GM12874 (cell line): Measurements from ENCODE around the gene AFF3.

Experiments used
- CTCF ChIP-seq: IDR thresholded peaks from 2 replicates; pipeline ENCODE4 v1.5.1; 2011; ENCODE audit warnings: low read depth, mild to moderate bottlenecking, control low read depth, low read length, moderate library complexity; ENCODE audit not compliant: insufficient read depth

Gene AFF3

GRCh38 chr2:99706735-99707134 is 435.7 kb downstream of the AFF3 start:
- no peak for TF ChIP-seq CTCF

DNA sequence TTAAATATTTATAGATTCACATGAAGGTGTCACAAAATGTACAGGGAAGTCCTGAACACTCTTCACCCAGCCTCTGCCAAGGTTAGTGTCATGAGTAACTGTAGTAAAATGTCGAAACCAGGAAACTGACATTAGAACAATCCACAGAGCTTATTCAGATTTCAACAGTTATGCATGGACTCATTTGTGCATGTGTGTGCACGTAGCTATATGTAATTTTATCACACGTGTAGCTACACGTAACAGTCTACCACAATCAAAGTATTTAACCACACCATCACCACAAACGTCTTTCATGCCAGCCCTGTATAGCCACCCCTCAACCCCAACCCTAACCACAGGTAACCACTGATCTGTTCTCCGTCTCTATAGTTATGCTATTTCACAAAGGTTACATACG is 440.9 kb downstream of the AFF3 start:
- TF ChIP-seq CTCF, result no peak

GRCh38 chr2:99700482-99701398 is 441.6 kb downstream of the AFF3 start:
- TF ChIP-seq CTCF, result no peak

DNA sequence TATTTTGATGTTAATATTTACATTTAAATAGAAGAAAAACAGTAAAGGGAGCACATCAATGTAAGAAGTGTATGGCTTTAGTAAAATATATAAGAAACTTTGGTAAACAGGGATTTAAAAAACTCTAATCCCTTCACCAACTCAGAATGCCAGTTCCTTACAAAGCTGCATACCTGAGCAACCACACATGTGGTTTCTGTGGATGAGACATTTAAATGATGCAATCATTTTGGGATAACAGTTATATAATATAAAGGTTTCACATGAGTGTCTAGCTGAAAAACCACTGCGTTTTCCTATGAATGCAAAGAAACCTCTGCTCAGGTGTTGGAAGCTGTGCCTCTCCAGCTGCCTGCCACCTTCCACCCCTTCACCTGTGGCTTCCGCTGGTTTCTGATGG is 443.5 kb downstream of the AFF3 start:
- TF ChIP-seq CTCF, result no peak

DNA sequence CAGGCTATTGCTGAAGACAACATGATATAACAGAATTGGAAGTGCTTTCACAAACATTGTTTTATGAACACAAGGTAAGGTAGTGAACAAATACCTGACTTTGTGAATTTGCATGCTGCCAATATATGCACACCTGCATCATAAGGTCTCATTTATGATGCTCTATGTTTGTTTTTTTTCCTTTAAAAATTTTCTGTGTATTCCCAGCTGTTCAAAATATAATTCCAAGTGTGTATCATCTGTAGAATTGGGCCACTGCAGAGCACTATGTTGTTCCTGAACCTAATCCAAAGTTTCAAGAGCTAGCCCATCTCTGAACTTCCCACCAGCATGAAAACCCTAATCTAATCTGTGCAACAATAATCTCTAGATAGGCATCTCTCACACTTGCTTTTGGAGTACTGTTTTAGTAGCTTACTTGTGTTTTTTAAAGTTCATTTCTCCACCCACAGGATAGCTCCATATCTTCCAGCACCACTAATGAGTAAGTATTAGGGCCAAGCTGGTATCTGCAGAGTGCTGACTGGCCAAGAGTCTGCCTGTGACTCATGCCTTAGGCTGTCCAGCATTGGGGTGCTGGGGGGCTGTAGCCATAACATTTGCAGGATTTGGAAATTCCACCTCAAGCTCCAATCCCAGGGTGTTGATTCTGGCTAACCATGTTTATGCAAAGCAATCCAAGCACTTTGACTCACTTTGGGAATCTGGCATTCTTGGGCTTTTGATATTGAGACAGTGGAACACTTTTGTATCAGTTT is 444.4 kb downstream of the AFF3 start:
- no peak for TF ChIP-seq CTCF

- no peak for TF ChIP-seq CTCF
Measured at GRCh38 chr2:99695944-99696253, 446.5 kb downstream of the AFF3 start.

DNA sequence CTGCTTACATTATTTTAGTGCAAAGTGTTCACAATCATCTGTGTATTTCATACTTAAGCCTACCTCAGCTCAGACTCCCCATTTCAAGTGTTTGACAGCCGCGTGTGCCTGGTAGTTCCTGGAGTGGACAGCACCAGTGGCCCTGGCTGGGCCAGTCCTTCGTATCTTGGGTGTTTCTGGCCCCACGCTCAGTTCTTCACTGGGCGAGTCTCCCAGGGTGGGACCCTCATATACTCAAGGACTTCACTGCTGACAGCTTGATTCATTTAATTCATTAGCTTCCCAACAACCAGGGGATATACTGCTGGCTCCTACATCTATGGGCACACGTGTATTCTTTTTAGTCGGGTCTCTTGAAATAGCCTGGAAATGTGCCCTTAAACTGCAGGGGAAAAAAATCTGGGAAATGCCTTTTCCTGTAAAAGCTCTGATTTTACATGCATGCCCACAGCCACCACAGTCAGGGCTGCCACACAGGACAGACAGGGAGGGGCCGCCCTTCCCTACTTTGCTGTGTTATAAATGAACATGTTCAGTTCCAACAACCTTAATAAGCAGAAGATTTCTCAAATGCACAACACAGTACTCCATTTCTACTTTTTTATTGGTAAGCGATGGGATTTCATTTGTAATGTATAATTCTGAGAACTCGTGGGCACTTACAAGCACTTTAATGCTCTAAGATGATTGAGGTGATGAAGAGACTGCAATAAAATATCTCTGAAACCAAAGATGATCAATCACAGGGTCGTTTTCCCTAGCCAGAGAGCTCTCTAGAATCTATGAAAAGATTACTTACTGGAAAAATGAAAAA is 447.1 kb downstream of the AFF3 start:
- no peak for TF ChIP-seq CTCF
